ENCODE measurements around the gene NCOA7.

Gene NCOA7

GRCh38 chr6:125784365-125784764, 6.4 kb upstream of the NCOA7 start:
- no peak overlapping the region for H3K4me3 ChIP-seq (ENCODE audit: low read length)
- TF ChIP-seq, protein P1, sequence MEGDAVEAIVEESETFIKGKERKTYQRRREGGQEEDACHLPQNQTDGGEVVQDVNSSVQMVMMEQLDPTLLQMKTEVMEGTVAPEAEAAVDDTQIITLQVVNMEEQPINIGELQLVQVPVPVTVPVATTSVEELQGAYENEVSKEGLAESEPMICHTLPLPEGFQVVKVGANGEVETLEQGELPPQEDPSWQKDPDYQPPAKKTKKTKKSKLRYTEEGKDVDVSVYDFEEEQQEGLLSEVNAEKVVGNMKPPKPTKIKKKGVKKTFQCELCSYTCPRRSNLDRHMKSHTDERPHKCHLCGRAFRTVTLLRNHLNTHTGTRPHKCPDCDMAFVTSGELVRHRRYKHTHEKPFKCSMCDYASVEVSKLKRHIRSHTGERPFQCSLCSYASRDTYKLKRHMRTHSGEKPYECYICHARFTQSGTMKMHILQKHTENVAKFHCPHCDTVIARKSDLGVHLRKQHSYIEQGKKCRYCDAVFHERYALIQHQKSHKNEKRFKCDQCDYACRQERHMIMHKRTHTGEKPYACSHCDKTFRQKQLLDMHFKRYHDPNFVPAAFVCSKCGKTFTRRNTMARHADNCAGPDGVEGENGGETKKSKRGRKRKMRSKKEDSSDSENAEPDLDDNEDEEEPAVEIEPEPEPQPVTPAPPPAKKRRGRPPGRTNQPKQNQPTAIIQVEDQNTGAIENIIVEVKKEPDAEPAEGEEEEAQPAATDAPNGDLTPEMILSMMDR (conservative IDR thresholded peaks at IDR 0.05; ENCODE audit: low read length): no peak
- DNase-seq (ENCODE audit: low read depth): peak; percentile 25

DNA sequence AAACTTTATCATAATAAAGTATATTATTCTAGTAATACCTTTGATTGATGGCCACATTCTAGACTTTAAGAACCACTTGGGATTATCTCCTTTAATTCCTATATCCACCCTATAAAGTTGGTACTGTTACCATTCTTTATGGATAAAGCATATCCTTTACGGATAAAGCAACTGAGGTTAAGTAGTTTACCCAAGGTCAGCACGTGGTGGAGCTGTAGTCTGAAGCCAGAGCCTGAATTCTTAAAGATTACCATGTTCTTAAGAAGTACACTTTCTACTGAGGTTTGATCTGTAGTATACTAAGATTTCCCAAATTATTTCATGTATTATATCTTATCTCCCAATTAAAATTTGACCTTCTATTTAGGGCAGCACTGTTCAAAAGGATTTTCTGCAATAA, 3.0 kb upstream of the NCOA7 start:
- TF ChIP-seq, protein P1 (conservative IDR thresholded peaks at IDR 0.05; ENCODE audit: low read length): peak; percentile 42
- peak; percentile 39 for DNase-seq (ENCODE audit: low read depth)
- no peak overlapping the region for H3K4me3 ChIP-seq (ENCODE audit: low read length)

GRCh38 chr6:125789167-125789566, 1.6 kb upstream of the NCOA7 start:
- DNase-seq (ENCODE audit: low read depth): no peak
- TF ChIP-seq, protein P1 (conservative IDR thresholded peaks at IDR 0.05; ENCODE audit: low read length): no peak
- H3K4me3 ChIP-seq (ENCODE audit: low read length): no peak overlapping the region

DNA sequence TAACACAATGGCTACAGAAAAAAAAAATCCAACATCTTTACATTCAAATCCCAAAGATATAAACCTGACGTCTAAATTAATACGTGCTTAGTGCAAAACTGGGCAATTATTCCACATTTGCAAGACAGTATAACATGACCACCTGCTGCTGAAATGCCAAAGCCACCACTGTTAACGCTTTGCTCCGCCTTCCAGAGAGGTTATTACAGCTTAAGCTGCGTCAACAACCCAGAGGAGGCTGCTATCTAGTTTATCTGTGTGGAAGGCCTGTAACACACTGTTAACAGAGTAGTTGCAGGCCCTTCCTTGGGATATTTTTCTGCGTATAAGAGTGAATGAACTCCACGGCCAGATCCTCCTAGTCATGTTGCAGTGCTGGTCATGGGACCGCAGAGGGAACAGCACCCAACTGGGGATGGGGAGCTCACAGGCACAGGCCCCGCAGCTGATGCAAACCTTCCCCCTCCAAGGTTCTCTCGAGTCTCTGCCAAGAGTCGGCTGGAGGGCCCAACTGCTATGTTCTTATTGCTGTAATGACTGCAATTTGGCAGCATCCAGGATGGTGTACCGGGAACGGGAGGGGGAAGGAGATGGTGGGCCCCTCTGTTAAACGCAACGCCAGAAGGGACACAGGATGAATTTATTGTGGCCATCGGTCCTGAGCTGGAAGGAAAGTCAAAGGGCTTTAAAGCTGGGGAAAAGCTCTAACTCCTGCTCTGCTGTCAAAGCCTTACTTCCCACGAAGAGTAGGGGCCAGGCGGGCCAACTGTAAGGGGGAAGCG, 993 bp upstream of the NCOA7 start:
- TF ChIP-seq, protein P1 (conservative IDR thresholded peaks at IDR 0.05; ENCODE audit: low read length): no peak
- peak; percentile 48 for DNase-seq (ENCODE audit: low read depth)
- peak overlapping the region; percentile 70 for H3K4me3 ChIP-seq (ENCODE audit: low read length)

- peak; percentile 47 for DNase-seq (ENCODE audit: low read depth)
- TF ChIP-seq, protein P1 (conservative IDR thresholded peaks at IDR 0.05; ENCODE audit: low read length): peak; percentile 76
- H3K4me3 ChIP-seq (ENCODE audit: low read length): peak overlapping the region; percentile 70
Observed at GRCh38 chr6:125791151-125791819, 525 bp downstream of the NCOA7 start.

- no peak for DNase-seq (ENCODE audit: low read depth)
- TF ChIP-seq, protein P1 (conservative IDR thresholded peaks at IDR 0.05; ENCODE audit: low read length): no peak
- peak overlapping the region; percentile 70 for H3K4me3 ChIP-seq (ENCODE audit: low read length)
Observed at GRCh38 chr6:125791820-125792165, 1.0 kb downstream of the NCOA7 start.

DNA sequence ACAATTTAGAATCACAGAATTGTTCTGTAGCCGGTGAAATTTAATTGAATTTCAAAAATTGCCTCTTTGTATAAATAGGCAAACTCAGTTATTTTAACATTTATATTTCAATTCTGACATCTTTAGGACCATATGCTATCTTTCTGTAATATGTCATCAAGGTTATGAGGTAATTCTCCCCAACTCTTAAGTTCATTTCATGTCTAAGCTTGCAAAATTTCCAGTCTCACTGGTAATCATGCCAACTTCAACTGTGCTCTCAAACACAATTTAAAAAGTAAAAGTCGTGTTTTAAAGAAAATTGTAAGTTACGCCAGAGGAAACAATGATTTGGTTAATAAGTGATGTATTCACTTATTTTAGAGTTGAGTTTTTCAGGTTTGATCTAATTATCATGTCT, 1.4 kb downstream of the NCOA7 start:
- H3K4me3 ChIP-seq (ENCODE audit: low read length): no peak overlapping the region
- no peak for DNase-seq (ENCODE audit: low read depth)
- TF ChIP-seq, protein P1 (conservative IDR thresholded peaks at IDR 0.05; ENCODE audit: low read length): no peak
